Endodermal cell (in vitro differentiated cells): ENCODE results near the gene OR14I1. TPM values are rescaled to one million over a fixed set of nuclear protein-coding genes. Genes with fewer than 3 reads are reported as not detected.

Source experiments
- DNase-seq: peaks from one replicate; pipeline ENCODE4 v3.0.0-alpha.2; 2017
- H3K27ac ChIP-seq: 2 replicates; pipeline ENCODE4 v1.5.1; 2013; ENCODE audit warnings: mild to moderate bottlenecking, low read depth, low read length, moderate library complexity
- H3K27me3 ChIP-seq: 2 replicates; pipeline ENCODE4 v1.6.1; 2013; ENCODE audit warnings: mild to moderate bottlenecking, low read length, moderate library complexity; ENCODE audit not compliant: insufficient read depth, control insufficient read depth, poor library complexity, severe bottlenecking
- H3K36me3 ChIP-seq: 2 replicates; pipeline ENCODE4 v1.7.0; 2013; ENCODE audit warnings: mild to moderate bottlenecking, low read length, moderate library complexity; ENCODE audit not compliant: control insufficient read depth, insufficient read depth
- H3K4me1 ChIP-seq: one replicate; pipeline ENCODE4 v1.7.0; 2013; ENCODE audit warnings: low read length; ENCODE audit not compliant: control insufficient read depth, insufficient read depth
- H3K4me3 ChIP-seq: 2 replicates; pipeline ENCODE4 v1.5.1; 2013; ENCODE audit warnings: mild to moderate bottlenecking, low read length, moderate library complexity
- H3K9ac ChIP-seq: 2 replicates; pipeline ENCODE4 v1.6.1; 2013; ENCODE audit warnings: mild to moderate bottlenecking, low read length, moderate library complexity; ENCODE audit not compliant: poor library complexity, severe bottlenecking; ENCODE audit errors: extremely low read depth
- H3K9me3 ChIP-seq: 2 replicates; pipeline ENCODE4 v1.6.1; 2013; ENCODE audit warnings: mild to moderate bottlenecking, low read length, moderate library complexity; ENCODE audit not compliant: control insufficient read depth
- H3K27ac Mint-ChIP-seq: 2 replicates; pipeline ENCODE4 v1.8.0; 2020; ENCODE audit warnings: mixed read lengths
- H3K27me3 Mint-ChIP-seq: 2 replicates; pipeline ENCODE4 v1.8.0; 2021; ENCODE audit warnings: mild to moderate bottlenecking, mixed read lengths; ENCODE audit not compliant: insufficient read depth
- H3K36me3 Mint-ChIP-seq: 2 replicates; pipeline ENCODE4 v1.8.0; 2020; ENCODE audit warnings: low read depth, mixed read lengths
- H3K4me1 Mint-ChIP-seq: 2 replicates; pipeline ENCODE4 v1.8.0; 2020; ENCODE audit warnings: mixed read lengths
- H3K4me3 Mint-ChIP-seq: 2 replicates; pipeline ENCODE4 v1.8.0; 2020; ENCODE audit warnings: mild to moderate bottlenecking, moderate library complexity, mixed read lengths
- H3K9me3 Mint-ChIP-seq: 2 replicates; pipeline ENCODE4 v1.8.0; 2020; ENCODE audit warnings: mild to moderate bottlenecking, mixed read lengths
- WGBS, 2 experiments: methylation state at CpG; one replicate each; pipeline versions ENCODE4 v1.1.5 to v1.1.7; 2013; ENCODE audit warnings: missing lambda C conversion rate in 2 of 2, mixed read lengths in 1 of 2; ENCODE audit not compliant: insufficient coverage in 1 of 2, insufficient read length in 1 of 2; 5-methylcytosine and 5-hydroxymethylcytosine counted together
- long read RNA-seq, 4 experiments: library from polyadenylated mRNA in 2 of 4; library from RNA in 1 of 4; library from capped mRNA in 1 of 4; stranded (forward) in 3 of 4; unstranded in 1 of 4; transcript quantifications; one replicate each; pipeline ENCODE4 v2.0.0, GENCODE V29; 2020 to 2021; ENCODE audit warnings: inconsistent platforms in 1 of 4
- polyA plus RNA-seq, 2 experiments: library from polyadenylated mRNA; stranded (reverse); fragments of 50-300 nt; gene quantifications; one replicate each; pipeline ENCODE4 v1.2.3, GENCODE V29; 2013
- total RNA-seq, 2 donors: library from RNA; stranded (reverse); fragmentation: NEBNext Ultra II Directional in 1 of 2; extraction: Animal tissue kit (Norgen Biotek cat#: 25700) in 1 of 2; gene quantifications; 2 replicates in 1 of 2; 3 replicates in 1 of 2; pipeline ENCODE4 v1.2.1, GENCODE V29; 2021
- TF ChIP-seq, protein P1 (sequence below): fragments of 200-600 bp; sonication (generic); conservative IDR thresholded peaks from 2 replicates; pipeline ENCODE4 v1.5.0; 2021; ENCODE audit warnings: antibody characterized with exemption, mild to moderate bottlenecking

OR14I1 gene
- not detected for total RNA-seq
- not detected for polyA plus RNA-seq (2013, experiment 1 of 2)
- polyA plus RNA-seq (2013, experiment 2 of 2): not detected
- long read RNA-seq, experiment 1: 0 reads
- long read RNA-seq, experiment 2: 0 reads
- long read RNA-seq, experiment 3: 0 reads
- long read RNA-seq, experiment 4: 0 reads

- Histone ChIP-seq H3K36me3 (no peaks in the 10 kb centered on the region), H3K27me3 (no peaks in the 10 kb centered on the region), H3K9me3 (peaks cover 88% of the 10 kb centered on the region), H3K4me1 (no peaks in the 10 kb centered on the region), H3K9ac (no peak within 1 kb of the TSS), H3K27ac (no peak within 1 kb of the TSS), H3K4me3 (no peak within 1 kb of the TSS)
- Mint-ChIP-seq H3K36me3 (no peaks in the 10 kb centered on the region), H3K27me3 (no peaks in the 10 kb centered on the region), H3K4me3 (no peak within 1 kb of the TSS), H3K4me1 (no peaks in the 10 kb centered on the region), H3K9me3 (peaks cover 27% of the 10 kb centered on the region), H3K27ac (no peak within 1 kb of the TSS)
- WGBS, 2 experiments: 38 to 69% methylated on average over 1 of the region's 1 CpG
- TF ChIP-seq, protein P1, sequence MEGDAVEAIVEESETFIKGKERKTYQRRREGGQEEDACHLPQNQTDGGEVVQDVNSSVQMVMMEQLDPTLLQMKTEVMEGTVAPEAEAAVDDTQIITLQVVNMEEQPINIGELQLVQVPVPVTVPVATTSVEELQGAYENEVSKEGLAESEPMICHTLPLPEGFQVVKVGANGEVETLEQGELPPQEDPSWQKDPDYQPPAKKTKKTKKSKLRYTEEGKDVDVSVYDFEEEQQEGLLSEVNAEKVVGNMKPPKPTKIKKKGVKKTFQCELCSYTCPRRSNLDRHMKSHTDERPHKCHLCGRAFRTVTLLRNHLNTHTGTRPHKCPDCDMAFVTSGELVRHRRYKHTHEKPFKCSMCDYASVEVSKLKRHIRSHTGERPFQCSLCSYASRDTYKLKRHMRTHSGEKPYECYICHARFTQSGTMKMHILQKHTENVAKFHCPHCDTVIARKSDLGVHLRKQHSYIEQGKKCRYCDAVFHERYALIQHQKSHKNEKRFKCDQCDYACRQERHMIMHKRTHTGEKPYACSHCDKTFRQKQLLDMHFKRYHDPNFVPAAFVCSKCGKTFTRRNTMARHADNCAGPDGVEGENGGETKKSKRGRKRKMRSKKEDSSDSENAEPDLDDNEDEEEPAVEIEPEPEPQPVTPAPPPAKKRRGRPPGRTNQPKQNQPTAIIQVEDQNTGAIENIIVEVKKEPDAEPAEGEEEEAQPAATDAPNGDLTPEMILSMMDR: no peak
- no peak for DNase-seq
These were observed at the start of gene OR14I1 for GRCh38 chr1:248702714-248703113. TSS of gene OR14I1 (minus strand) at chr1:248702766.

GRCh38 chr1:248751635-248752034, 49.1 kb upstream of the OR14I1 start:
- Mint-ChIP-seq H3K4me1 (no peaks in the 10 kb centered on the region), H3K9me3 (peaks cover 5% of the 10 kb centered on the region), H3K27me3 (no peaks in the 10 kb centered on the region), H3K36me3 (no peaks in the 10 kb centered on the region), H3K4me3 (no peak overlapping the region), H3K27ac (no peak overlapping the region)
- Histone ChIP-seq H3K9ac (no peak overlapping the region), H3K36me3 (no peaks in the 10 kb centered on the region), H3K4me3 (no peak overlapping the region), H3K27ac (no peak overlapping the region), H3K9me3 (peaks cover 54% of the 10 kb centered on the region), H3K27me3 (no peaks in the 10 kb centered on the region), H3K4me1 (no peaks in the 10 kb centered on the region)
- TF ChIP-seq, protein P1: no peak
- DNase-seq: no peak
- WGBS, 2 experiments: 76 to 83% methylated on average over 1 to 4 of the region's 4 CpGs

GRCh38 chr1:248751142-248751541, 48.6 kb upstream of the OR14I1 start:
- peaks cover 7% of the 10 kb centered on the region for H3K9me3 Mint-ChIP-seq
- no peak overlapping the region for H3K27ac Mint-ChIP-seq
- no peak for DNase-seq
- Histone ChIP-seq H3K27ac (no peak overlapping the region), H3K4me1 (no peaks in the 10 kb centered on the region), H3K4me3 (no peak overlapping the region), H3K36me3 (no peaks in the 10 kb centered on the region), H3K9ac (no peak overlapping the region), H3K9me3 (peaks cover 54% of the 10 kb centered on the region), H3K27me3 (no peaks in the 10 kb centered on the region)
- WGBS, 2 experiments: 56 to 69% methylated on average over 4 to 5 of the region's 5 CpGs
- H3K4me3 Mint-ChIP-seq: no peak overlapping the region
- H3K4me1 Mint-ChIP-seq: no peaks in the 10 kb centered on the region
- peaks cover 2% of the 10 kb centered on the region for H3K36me3 Mint-ChIP-seq
- H3K27me3 Mint-ChIP-seq: no peaks in the 10 kb centered on the region
- TF ChIP-seq, protein P1: no peak
